ENCODE measurements around the gene MNAT1.

DNA sequence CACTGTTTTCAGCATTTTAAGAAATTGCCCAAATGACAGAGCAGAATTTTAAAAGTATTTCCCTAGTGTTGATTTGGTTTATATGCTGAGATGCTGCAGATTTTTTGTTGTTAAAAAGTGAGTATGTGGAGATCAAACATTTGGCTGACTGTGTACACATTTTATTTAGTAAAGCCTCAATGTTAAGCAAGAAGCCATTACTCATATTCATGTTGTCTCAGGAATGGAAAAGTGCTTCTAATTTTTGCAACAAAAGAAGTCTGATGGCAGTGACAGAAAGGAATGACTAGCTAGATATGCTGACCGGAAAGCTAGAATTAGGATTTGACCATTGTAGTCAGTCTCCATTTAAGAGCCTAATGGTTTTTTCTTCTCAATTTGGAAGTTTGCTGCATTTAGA lies 269.0 kb downstream of the MNAT1 start:
- TF ChIP-seq, protein P1, sequence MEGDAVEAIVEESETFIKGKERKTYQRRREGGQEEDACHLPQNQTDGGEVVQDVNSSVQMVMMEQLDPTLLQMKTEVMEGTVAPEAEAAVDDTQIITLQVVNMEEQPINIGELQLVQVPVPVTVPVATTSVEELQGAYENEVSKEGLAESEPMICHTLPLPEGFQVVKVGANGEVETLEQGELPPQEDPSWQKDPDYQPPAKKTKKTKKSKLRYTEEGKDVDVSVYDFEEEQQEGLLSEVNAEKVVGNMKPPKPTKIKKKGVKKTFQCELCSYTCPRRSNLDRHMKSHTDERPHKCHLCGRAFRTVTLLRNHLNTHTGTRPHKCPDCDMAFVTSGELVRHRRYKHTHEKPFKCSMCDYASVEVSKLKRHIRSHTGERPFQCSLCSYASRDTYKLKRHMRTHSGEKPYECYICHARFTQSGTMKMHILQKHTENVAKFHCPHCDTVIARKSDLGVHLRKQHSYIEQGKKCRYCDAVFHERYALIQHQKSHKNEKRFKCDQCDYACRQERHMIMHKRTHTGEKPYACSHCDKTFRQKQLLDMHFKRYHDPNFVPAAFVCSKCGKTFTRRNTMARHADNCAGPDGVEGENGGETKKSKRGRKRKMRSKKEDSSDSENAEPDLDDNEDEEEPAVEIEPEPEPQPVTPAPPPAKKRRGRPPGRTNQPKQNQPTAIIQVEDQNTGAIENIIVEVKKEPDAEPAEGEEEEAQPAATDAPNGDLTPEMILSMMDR (conservative IDR thresholded peaks at IDR 0.05; ENCODE audit: low read depth in 2 of 2) = no peak
- no peak for TF ChIP-seq POLR2AphosphoS5 (IDR thresholded peaks at IDR 0.05; ENCODE audit: low read depth)
- no peak for TF ChIP-seq JUNB (IDR thresholded peaks at IDR 0.05; ENCODE audit: unreplicated experiment)
- no peak for TF ChIP-seq NANOG (IDR thresholded peaks at IDR 0.05; ENCODE audit: borderline replicate concordance)
- no peak for TF ChIP-seq CREB1 (CRISPR knock-in tag; IDR thresholded peaks at IDR 0.05; ENCODE audit: low read depth)
- TF ChIP-seq EZH2 (IDR thresholded peaks at IDR 0.05; ENCODE audit: low read depth, unreplicated experiment) = no peak
- TF ChIP-seq, protein P2, sequence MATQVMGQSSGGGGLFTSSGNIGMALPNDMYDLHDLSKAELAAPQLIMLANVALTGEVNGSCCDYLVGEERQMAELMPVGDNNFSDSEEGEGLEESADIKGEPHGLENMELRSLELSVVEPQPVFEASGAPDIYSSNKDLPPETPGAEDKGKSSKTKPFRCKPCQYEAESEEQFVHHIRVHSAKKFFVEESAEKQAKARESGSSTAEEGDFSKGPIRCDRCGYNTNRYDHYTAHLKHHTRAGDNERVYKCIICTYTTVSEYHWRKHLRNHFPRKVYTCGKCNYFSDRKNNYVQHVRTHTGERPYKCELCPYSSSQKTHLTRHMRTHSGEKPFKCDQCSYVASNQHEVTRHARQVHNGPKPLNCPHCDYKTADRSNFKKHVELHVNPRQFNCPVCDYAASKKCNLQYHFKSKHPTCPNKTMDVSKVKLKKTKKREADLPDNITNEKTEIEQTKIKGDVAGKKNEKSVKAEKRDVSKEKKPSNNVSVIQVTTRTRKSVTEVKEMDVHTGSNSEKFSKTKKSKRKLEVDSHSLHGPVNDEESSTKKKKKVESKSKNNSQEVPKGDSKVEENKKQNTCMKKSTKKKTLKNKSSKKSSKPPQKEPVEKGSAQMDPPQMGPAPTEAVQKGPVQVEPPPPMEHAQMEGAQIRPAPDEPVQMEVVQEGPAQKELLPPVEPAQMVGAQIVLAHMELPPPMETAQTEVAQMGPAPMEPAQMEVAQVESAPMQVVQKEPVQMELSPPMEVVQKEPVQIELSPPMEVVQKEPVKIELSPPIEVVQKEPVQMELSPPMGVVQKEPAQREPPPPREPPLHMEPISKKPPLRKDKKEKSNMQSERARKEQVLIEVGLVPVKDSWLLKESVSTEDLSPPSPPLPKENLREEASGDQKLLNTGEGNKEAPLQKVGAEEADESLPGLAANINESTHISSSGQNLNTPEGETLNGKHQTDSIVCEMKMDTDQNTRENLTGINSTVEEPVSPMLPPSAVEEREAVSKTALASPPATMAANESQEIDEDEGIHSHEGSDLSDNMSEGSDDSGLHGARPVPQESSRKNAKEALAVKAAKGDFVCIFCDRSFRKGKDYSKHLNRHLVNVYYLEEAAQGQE (IDR thresholded peaks at IDR 0.05; ENCODE audit: unreplicated experiment) = no peak
- no peak for TF ChIP-seq EZH2phosphoT487 (IDR thresholded peaks at IDR 0.05; ENCODE audit: unreplicated experiment)
- TF ChIP-seq, protein P3, sequence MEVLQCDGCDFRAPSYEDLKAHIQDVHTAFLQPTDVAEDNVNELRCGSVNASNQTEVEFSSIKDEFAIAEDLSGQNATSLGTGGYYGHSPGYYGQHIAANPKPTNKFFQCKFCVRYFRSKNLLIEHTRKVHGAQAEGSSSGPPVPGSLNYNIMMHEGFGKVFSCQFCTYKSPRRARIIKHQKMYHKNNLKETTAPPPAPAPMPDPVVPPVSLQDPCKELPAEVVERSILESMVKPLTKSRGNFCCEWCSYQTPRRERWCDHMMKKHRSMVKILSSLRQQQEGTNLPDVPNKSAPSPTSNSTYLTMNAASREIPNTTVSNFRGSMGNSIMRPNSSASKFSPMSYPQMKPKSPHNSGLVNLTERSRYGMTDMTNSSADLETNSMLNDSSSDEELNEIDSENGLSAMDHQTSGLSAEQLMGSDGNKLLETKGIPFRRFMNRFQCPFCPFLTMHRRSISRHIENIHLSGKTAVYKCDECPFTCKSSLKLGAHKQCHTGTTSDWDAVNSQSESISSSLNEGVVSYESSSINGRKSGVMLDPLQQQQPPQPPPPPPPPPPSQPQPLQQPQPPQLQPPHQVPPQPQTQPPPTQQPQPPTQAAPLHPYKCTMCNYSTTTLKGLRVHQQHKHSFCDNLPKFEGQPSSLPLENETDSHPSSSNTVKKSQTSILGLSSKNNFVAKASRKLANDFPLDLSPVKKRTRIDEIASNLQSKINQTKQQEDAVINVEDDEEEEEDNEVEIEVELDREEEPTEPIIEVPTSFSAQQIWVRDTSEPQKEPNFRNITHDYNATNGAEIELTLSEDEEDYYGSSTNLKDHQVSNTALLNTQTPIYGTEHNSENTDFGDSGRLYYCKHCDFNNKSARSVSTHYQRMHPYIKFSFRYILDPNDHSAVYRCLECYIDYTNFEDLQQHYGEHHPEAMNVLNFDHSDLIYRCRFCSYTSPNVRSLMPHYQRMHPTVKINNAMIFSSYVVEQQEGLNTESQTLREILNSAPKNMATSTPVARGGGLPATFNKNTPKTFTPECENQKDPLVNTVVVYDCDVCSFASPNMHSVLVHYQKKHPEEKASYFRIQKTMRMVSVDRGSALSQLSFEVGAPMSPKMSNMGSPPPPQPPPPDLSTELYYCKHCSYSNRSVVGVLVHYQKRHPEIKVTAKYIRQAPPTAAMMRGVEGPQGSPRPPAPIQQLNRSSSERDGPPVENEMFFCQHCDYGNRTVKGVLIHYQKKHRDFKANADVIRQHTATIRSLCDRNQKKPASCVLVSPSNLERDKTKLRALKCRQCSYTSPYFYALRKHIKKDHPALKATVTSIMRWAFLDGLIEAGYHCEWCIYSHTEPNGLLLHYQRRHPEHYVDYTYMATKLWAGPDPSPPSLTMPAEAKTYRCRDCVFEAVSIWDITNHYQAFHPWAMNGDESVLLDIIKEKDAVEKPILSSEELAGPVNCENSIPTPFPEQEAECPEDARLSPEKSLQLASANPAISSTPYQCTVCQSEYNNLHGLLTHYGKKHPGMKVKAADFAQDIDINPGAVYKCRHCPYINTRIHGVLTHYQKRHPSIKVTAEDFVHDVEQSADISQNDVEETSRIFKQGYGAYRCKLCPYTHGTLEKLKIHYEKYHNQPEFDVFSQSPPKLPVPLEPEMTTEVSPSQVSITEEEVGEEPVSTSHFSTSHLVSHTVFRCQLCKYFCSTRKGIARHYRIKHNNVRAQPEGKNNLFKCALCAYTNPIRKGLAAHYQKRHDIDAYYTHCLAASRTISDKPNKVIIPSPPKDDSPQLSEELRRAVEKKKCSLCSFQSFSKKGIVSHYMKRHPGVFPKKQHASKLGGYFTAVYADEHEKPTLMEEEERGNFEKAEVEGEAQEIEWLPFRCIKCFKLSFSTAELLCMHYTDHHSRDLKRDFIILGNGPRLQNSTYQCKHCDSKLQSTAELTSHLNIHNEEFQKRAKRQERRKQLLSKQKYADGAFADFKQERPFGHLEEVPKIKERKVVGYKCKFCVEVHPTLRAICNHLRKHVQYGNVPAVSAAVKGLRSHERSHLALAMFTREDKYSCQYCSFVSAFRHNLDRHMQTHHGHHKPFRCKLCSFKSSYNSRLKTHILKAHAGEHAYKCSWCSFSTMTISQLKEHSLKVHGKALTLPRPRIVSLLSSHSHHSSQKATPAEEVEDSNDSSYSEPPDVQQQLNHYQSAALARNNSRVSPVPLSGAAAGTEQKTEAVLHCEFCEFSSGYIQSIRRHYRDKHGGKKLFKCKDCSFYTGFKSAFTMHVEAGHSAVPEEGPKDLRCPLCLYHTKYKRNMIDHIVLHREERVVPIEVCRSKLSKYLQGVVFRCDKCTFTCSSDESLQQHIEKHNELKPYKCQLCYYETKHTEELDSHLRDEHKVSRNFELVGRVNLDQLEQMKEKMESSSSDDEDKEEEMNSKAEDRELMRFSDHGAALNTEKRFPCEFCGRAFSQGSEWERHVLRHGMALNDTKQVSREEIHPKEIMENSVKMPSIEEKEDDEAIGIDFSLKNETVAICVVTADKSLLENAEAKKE (CRISPR knock-in tag; IDR thresholded peaks at IDR 0.05) = no peak
- TF ChIP-seq STAT1 (IDR thresholded peaks at IDR 0.05; ENCODE audit: unreplicated experiment) = no peak
- TF ChIP-seq, protein P4, sequence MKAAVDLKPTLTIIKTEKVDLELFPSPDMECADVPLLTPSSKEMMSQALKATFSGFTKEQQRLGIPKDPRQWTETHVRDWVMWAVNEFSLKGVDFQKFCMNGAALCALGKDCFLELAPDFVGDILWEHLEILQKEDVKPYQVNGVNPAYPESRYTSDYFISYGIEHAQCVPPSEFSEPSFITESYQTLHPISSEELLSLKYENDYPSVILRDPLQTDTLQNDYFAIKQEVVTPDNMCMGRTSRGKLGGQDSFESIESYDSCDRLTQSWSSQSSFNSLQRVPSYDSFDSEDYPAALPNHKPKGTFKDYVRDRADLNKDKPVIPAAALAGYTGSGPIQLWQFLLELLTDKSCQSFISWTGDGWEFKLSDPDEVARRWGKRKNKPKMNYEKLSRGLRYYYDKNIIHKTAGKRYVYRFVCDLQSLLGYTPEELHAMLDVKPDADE (IDR thresholded peaks at IDR 0.05) = no peak
- TF ChIP-seq ZNF331 (CRISPR knock-in tag; IDR thresholded peaks at IDR 0.05; ENCODE audit: low read depth) = no peak
- TF ChIP-seq ZNF114 (CRISPR knock-in tag; IDR thresholded peaks at IDR 0.05) = no peak
